ENCODE measurements around the gene ATP13A4.
"Not testable (repeated sequence)": the region's sequence is repeated elsewhere in the genome, so short reads cannot be mapped to it uniquely, and the experiment has no call there.

ATP13A4 gene

GRCh38 chr3:193560870-193561269 lies 6.2 kb upstream of the ATP13A4 start:
- DNase-seq (ENCODE audit: low read depth), result no peak

DNA sequence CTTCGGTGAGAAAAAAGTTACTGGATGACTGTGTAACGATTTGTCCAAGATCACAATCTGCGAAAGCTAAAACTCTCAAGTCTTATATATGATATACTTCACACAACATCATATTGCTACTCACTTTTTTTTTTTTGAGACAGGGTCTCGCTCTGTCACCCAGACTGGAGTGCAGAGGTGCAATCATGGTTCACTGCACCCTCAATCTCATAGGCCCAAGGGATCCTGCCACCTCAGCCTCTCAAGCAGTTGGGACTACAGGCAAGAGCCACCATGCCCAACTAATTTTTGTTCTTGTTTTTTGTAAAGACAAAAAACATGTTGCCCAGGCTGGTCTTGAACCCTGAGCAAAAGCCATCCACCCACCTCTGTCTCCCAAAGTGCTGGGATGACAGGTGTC lies 5.4 kb upstream of the ATP13A4 start:
- DNase-seq (ENCODE audit: low read depth), result no peak

DNA sequence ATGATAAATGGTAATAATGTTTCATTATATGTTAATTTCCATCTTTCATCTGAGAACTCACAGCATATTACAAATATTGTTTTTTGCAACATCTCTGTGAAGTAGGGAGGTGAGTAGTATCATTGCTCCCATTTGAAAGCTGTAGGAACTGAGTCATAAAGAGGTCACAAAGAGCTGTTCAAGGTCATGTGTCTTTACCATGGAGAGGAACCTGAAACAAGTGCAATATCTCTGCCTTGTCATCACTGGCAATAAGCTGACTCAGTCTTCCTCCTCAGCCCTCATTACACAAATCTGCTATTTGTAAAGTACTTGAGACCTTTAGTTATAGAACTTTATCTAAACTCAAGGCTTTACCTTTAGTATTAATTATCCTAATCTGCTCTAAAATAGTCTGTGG lies 4.4 kb upstream of the ATP13A4 start:
- no peak for DNase-seq (ENCODE audit: low read depth)

DNA sequence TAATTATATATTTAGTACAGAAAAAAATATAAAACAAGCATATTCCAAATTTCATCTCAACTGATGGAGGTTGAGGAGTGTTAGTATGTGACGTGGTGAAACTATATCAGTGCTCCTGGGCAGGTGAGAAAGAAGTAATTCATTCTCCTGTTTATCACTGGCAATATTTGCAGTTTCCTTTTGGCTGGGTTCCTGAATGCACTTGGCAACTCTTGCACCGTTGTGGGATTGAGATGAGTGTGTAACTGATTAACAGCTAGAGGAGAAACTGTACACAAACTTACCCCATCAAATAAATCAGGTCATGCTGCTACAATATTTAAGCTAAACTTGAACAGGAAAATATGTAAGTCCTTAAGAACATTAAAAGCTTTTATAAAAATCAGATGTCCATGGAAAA lies 2.1 kb upstream of the ATP13A4 start:
- no peak for DNase-seq (ENCODE audit: low read depth)

GRCh38 chr3:193553586-193553985 lies 1.1 kb downstream of the ATP13A4 start:
- DNase-seq (ENCODE audit: low read depth), result no peak

- no peak for DNase-seq (ENCODE audit: low read depth)
Observed at GRCh38 chr3:193552923-193553322, 1.8 kb downstream of the ATP13A4 start.

GRCh38 chr3:193548406-193548805 lies 6.3 kb downstream of the ATP13A4 start:
- DNase-seq (ENCODE audit: low read depth), result no peak

- no peak for DNase-seq (ENCODE audit: low read depth)
Observed at GRCh38 chr3:193546129-193546528, 8.6 kb downstream of the ATP13A4 start.

- no peak for DNase-seq (ENCODE audit: low read depth)
Observed at GRCh38 chr3:193545304-193545703, 9.4 kb downstream of the ATP13A4 start.

GRCh38 chr3:193544289-193544688 lies 10.4 kb downstream of the ATP13A4 start:
- no peak for DNase-seq (ENCODE audit: low read depth)

DNA sequence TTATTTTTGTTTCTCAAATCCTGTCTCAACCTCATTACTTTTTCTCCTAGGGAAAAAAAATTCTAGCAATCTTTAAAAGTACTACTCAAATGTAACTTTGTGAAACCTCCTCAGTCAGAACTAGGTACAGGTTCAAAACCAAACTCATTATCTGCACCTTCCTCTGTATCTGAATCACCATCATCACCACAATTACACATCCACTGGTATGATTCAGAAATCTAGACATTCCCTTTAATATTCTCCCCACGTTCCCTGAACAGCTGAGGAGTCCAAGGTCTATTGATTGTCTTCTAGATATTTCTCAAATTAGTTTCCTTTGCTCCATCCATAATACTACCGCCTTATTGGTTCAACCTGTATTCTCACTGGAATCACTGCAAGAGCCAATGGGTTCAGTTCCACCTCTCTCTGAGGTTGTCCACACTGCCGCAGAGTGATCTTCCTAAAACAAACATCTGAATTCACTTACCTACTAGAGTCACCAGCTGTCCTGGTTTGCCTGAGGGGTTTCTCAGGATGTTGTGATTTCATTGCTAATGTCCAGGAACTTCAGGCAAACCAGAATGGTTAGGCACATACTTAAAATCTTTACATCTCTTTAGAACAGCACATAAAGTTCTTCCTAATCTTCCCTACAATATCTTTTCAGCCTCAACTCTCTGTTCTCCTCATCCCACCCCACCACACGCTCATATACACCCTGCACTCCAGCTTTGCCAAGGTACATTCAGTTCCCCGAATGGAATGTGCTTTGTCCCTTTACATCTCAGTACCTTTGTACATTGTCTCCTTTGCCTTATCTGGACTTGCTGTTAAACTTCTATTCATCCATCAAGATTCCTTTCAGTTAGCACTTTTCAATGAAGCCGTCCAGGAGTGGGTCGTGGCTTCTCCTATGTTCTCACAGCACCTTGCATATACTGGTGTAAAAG lies 24.2 kb downstream of the ATP13A4 start:
- DNase-seq (ENCODE audit: low read depth), result no peak

DNA sequence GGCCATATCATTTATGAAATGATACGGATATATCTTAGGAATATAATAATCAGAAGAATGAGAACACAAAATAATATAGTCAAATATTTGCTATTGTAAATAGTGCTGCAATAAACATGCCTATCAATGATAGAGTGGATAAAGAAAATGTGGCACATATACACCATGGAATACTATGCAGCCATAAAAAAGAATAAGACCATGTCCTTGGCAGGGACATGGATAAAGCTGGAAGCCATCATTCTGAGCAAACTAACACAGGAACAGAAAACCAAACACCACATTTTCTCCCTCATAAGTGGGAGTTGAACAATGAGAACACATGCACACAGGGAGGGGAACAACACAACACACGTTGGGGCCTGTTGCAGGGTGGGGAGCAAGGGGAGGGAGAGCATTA lies 28.6 kb downstream of the ATP13A4 start:
- not testable (repeated sequence) for DNase-seq (ENCODE audit: low read depth)

DNA sequence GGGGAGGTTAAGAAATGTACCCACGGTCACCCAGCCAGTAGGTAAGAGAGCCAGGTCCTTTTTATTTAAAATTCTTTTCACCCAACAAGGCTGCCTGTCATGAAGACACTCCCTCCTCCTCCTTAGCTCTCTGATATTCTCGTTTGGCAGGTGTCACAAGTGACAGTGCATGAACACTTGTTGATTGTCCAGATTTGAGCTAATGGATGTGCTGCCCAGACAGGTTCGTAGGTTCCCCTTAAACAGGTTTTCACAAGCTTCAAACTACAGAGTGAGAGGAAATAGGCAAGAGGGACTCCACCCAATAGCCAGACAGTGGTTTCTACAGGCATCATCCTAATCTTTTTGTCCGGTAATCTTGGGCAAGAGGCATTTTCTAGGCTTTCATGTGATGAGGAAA lies 32.2 kb downstream of the ATP13A4 start:
- no peak for DNase-seq (ENCODE audit: low read depth)

DNA sequence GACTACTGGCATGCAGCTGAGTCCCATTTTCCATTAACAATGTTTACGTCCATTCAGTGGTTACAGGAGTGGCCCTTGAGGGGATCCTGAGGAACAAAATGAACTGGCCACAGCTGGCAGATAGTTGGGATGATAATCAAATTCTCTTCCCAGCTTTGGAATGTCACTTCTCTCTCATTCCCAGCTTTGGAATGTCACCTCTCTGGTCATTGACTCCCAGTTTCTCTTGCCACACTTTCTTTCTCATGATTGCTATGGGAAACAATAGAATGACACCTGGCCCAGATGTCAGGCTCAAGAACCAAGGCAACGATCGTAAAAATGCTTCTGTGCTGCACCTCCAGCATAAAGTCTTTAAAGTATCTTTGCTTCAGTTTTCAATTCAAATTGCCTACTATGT lies 34.0 kb downstream of the ATP13A4 start:
- DNase-seq (ENCODE audit: low read depth), result no peak

DNA sequence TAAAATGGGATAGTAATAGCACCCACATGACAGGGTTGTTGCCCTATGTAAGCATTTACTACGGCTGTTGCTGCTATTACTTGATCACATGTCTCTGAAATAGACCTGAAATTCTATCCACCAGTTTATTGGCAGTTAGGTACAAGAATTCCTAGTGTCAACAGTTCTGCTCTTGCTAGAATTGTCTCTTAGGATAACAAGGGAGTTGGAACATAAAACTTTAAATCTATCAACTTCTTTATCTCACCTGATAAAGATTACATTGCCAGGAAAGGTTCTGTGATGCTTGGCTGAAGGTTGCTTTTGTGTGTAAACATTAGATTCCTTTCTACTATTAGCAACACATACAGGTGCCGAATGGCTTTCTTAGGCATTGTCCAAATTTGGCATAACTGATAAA lies 38.7 kb downstream of the ATP13A4 start:
- no peak for DNase-seq (ENCODE audit: low read depth)

DNA sequence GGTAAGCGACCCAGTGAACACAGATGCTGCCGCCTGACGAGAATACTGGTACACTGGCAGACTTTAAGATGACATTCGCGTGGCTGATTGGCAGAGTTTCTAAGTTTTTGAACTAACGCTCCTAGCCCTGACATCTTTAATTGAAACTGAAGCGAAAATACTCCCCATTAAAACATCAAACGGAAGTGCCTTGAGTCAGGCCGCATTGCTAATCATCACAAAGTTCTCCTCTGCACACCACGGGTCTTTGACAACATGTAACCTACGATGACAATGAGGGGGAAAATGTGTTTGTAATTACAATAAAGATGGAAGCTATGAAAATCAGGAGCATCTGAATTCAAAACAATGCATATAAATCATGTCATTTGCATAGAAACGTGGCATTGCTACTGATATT lies 44.5 kb downstream of the ATP13A4 start:
- DNase-seq (ENCODE audit: low read depth), result no peak

DNA sequence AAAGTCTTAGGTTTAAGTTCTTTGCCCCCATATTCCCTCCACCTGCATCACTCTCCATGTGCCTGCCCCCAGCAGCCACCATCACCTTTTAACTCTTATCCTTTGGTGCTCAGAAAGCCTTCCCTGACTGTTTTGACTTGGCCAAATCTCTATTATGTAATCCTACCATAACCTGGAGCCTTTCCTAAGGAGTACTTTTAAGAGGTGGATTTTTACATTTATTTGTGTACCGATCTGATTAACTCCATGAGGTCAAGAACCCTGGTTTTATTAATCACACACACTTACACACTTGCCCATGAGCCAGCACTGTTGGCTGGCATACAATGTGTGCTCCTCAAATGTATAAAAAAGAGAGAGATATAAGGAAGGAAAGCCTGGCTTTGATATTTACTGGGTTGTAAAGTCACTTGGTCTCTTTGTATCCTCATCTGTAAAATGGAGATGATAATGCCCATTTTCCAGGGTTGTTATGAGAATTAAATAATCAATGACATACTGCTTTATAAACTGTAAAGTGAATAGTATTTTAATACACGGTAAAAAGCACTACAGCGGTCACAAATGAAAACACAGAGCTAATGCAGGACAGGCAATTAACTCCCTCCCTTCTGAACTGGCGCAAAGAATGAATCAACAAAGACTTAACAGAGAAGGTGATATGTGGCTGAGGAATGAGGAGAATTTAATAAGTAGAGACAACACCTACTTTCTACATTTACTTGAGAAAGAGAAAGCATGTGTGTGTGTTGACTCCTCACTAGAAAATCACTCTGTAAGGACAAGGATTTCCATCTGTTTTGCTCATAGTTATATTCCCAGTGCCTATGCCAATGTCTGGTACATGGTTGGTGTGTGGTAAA lies 45.4 kb downstream of the ATP13A4 start:
- DNase-seq (ENCODE audit: low read depth), result no peak

DNA sequence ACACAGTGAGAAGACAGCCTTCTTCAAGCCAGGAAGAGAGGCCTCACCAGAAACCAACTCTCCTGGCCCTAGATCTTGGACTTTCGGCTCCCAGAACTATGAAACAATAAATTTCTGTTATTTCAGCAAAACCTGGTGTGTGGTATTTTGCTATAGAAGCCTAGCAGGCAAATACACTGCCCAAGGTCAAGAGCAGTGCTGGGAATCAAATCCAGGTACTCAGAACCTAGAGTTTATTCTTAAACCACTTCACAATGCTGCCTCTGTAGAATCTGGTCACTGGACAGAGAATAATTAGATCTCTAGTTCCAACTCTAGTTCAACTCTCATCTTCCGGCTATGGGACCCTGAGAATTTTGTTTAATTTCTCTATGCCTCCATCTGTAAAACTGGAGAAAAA lies 46.6 kb downstream of the ATP13A4 start:
- no peak for DNase-seq (ENCODE audit: low read depth)

- DNase-seq (ENCODE audit: low read depth), result no peak
Observed at GRCh38 chr3:193507566-193507965, 47.1 kb downstream of the ATP13A4 start.

GRCh38 chr3:193506921-193507320 lies 47.8 kb downstream of the ATP13A4 start:
- no peak for DNase-seq (ENCODE audit: low read depth)

DNA sequence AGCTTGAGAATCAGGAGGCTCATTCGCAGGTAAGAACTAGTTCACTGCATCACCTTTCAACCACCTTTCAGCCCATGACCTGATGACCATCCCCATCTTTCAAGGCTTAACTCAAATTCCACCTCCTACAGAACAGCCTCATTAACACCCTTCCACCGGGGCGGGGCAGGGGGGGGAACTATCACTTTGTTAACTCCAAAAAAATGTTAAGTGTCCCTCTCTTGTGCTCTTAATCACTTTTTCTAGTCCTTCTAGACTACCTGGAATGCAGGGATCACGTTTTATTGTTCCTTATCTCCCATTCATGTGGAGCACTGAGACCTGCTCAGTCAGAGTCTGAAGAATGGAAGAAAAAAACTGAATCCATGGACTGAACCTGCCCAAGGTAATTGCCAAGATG lies 51.8 kb downstream of the ATP13A4 start:
- no peak for DNase-seq (ENCODE audit: low read depth)

DNA sequence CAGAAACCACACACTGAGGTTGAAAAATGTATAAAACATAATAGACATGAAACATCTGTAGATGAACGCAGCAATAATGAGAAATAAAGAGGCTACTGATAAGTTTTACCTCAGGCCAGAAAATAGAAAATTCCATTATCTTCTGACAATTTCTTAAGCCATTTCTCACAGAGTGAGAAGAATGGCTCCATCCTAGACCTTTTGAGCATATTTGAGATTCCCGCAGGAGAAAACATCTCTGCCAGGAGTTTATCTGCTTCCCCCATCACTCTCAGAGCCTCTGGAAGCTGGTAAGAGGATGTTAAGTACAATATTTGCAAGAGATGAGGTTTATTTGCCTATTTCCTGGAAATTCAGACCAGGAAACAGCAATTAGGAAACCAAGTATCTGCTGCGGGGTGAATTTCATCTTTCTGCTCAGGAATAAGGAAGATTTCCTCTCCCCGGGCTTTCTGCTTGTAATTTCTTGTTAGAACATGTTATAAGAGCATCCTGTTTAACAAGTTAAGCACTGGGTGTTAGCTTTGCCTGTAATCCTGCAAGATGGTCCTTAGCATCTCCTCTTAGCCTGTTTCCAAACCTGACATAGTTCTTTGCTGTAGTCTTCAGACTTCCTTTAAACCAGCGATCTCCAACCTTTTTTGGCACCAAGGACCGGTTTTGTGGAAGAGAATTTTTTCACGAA lies 54.8 kb downstream of the ATP13A4 start:
- DNase-seq (ENCODE audit: low read depth), result no peak

Measured in stimulated activated CD8-positive, alpha-beta memory T cell treated with anti-CD3 and anti-CD28 coated beads, Interleukin-15, amount 100 ng/mL, for 24 hours (primary cell).